ENCODE data around the gene RGS19.

RGS19 gene

DNA sequence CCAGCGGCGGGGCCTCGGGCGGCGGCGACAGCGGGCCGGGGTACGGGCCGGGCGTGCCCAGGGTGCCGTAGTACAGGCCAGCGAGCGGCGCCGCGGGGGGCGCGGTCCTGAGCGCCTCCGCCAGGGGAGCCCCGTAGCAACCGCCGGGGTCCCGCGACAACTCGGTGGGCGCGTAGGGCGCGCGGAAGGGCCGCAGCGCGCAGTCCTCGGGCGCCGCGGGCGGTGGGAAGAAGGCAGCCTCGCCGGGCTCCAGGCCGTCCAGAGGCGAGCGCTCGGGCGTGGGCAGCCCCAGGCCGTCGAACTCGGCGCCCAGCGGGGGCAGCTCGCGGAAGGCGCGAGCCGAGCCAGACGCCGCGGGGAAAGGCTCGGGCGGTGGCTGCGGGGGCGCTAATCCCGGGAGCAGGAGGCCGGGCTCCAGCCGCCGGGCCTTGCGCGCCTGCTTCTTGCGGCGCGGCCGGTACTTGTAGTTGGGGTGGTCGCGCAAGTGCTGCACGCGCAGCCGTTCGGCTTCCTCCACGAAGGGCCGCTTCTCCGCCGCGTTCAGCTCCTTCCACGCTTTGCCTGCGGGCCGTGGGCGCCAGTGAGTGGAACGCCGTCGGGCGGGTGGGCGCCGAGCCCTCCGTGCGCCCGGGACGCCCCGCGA lies 30.8 kb downstream of the RGS19 start:
- no peak for DNase-seq (ENCODE audit: low spot score)

DNA sequence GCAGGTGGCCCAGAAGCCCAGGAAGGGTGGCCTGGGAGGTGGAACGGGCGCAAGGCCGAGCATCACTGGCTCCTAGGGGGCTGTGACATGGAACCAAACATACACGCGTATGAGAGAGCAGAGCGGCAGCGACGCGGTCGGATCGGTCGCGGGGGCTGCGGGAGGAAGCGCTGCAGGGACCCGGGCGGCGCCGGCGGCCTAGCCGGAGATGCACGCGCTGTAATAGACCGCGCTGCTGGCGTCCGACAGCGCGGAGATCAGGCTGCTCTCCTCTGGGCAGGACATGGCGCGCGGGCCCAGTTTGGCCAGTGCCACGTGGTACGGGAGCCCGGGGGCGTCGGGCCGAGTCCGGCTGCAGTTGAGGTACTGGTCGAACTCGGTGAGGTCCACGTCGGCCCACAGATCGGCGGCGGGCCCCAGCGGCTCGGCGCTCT lies 31.3 kb downstream of the RGS19 start:
- no peak for DNase-seq (ENCODE audit: low spot score)

DNA sequence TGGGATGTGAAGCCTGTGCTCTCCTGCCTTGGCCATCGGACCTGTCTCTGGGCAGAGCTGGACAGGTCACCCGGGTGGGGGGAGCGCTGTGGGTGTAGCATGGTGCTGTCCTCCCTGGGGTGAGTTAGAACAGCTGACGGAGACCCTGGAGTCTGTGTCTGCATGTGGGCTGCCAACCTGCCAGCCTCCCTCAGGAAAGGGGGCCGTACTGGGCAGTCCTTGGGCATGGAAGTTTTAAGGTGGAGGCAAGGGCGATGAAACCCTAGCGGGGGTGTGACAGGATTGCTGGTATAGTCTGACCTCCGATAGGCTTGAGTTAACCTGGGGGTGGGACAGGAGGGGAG lies 32.3 kb downstream of the RGS19 start:
- DNase-seq (ENCODE audit: low spot score): no peak

DNA sequence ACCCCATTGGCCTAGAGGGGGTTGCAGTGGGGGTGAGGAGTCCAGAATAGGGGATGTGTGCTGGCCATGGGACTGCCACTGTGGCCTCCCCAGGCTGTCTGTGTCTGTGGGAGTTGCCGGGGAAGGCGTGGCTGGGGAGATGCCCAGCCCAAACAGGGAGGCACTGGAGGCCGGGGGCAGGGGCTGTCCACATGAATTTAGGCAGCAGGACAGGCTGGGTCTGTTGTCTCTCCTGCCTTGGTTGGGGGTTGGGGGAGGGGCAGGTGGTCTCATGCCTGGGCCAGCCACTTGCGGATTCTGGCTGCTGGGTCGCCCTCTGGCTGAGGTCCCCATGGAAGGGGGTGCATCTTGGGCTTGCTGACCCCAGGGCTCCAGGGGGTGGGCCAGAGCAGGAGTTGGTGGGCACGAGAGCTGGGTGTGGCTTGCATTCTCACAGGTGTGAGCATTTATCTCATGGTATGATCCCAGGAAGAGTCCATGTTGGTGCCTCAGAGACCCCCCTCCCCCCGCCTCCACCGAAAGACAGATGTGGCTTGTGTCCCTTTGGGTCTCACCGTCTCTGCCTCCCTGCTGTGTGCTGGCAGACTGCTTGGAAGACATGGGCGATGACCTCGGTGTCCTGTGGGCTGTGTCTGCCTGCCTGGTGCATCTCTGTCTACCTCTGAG lies 33.8 kb downstream of the RGS19 start:
- no peak for DNase-seq (ENCODE audit: low spot score)

DNA sequence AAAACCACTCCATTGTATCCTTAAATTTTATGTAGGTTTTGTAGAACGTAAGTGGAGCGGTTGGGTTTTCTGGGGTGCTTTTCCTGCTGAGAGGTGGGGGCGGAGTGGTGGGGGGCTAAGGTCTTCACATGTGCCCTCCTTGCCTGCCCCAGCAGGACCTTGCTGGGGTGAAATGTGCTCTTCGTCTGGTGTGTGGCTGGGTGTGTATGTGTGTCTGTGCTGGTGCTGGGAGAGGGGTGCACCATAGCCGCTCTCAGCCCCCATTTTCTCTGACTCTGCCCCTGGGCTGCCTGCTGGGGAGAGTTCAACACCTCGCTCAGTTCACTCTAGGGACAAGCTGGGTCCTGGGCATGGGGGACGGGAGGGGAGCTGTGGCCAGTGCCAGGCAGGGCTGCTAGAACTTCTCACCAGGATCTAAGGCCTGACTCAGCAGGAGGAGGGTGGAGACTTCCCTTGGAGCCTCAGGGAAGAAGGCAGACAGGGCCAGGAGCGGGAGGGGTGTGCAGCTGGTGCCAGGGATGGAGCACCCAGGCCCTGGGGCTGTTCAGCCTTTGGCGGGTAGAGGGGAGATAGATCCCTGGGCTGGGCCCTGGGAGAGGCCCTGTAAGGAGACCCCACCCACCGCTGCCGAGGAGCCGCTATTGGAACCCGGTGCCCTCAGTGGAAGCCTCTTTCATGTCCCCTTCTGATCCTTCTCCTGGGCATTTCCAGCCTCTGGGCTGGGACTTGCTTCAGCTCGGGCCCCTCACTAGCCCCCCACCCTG lies 34.7 kb downstream of the RGS19 start:
- DNase-seq (ENCODE audit: low spot score): no peak

DNA sequence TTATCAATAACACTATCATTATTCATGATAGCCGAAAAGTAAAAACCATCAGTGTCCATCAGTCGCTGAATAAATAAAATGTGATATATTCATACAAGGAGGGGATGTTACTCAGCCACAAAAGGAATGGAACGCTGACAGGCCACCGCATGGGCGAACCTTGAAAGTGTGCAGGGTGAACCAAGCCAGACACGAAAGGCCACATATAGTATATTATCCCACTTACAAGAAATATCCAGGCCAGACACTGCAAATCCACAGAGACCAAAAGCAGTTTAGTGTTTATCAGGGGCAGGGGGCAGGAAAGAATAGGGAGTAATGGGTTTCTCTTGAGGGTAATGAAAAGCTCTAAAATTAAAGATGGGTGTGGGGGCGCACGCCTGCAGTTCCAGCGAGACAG lies 35.5 kb downstream of the RGS19 start:
- no peak for DNase-seq (ENCODE audit: low spot score)

DNA sequence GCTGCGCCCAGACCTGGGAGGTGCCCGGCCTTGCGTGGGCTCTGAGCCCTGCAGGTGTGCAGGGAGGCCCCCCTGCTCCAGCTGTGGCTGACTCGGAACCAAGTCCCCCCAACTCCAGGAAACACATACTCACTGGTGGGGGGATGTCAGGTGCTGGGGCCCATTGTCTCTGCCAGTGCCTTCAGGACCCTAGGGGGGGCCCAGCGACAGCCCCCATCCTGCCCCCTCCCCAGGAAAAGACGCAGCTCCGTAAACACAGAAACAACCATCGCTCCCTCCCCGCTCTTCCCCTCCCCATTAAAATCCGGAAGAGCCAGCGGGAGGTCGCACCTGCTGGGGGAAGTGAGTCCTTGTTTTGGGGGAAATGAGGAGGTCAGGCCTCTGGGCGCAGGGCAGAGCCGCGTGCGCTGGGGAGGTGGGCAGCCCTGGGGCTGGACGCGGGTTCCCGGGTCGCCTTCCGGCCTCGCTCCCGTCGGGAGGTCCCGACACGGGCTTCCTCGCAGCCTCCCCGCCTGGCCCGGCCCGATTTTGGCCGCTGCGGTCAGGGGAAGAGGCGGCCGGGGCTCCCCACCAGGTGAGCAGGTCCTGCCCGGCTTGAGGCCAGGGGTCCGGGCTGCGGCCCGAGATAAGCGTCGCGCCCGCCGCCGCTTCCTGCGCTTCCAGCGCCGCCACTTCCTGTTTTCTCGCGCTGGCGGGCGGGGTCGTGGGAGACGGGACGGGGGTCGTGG lies 37.1 kb downstream of the RGS19 start:
- DNase-seq (ENCODE audit: low spot score): no peak

DNA sequence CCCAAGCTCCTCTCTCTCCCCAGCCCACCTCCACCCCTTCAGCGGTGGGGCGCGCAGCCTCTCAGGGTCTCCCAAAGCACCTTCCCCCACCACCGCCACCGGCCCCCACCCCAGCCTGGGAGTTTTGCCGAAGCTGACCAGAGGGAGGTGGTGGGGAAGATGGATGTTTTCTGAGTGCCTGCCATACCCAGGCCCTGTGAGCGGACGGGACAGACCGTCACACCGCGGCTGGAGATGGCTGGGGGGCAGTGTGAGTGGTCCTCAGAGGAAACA lies 37.6 kb downstream of the RGS19 start:
- DNase-seq (ENCODE audit: low spot score): no peak

DNA sequence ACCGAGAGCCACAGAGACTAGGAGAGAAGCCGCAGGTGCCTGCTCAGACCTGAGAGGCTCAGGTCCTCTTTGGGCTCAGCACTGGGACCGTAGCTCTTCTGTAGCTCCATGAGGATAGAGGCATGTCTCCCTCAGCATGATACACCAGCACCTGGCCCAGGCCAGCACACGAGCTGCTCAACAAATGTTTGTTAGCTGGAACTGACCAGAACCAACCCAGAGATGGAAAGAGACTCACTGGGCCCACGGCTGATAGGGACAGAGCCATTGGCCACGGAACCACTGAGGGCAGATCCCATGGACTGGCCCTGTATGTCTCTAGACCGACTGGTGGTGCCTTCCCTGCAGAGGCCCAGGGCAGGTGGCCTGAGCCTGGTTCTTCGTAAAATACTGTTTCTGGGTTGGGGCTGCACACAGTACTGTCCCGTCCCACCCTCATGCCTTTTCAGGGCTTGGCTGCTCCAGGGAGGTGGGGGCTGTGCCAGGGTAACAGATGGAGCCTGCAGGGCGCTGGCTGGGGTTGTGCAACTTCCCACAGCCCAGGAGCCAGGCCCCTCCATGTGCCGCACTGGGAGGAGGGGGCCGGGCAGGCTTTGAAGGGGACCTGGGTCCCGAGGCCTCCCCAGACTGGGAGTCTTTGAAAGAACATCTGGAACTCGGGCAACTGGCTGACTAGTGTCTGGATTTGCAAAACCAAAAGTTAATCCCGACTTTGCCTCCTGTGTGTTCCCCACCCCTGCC lies 38.1 kb downstream of the RGS19 start:
- no peak for DNase-seq (ENCODE audit: low spot score)

DNA sequence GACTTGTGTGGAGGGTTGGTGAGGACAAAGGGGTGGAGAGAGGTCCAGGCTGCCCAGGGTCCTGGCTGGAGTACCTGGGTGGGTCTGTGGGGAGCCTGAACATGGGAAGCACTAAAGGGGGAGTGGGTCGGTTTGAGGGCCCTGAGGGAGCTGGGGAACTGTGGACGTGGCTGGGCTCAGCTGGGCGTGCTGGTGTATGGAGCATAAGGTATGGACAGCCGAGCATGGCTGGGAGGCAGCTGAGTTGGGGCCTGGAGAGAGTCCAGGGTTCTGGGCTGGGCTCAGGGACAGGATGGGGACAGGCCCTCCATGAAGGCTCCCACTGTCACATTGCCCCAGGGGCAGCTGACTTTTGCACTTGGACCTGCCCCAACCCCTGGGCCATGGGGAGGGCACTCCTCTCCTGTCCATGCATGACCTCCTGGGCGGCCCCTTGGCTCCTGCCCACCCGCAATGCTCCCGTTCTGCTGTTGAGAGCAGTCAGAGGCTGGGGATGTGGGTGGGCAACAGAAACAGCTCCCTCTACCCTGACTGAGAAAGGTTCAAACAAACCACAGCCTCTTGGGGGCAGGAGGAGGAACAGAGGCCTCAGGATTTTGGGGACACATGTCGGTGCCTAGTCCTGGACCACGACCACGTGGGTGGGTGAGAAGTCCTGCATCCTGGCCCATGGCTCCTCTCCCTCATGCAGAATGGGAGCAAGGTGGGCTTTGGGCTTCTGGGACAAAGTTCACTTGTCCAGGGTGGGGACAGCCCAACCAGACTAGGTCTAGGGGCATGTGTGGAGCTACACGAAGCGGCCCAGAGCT lies 38.9 kb downstream of the RGS19 start:
- no peak for DNase-seq (ENCODE audit: low spot score)

DNA sequence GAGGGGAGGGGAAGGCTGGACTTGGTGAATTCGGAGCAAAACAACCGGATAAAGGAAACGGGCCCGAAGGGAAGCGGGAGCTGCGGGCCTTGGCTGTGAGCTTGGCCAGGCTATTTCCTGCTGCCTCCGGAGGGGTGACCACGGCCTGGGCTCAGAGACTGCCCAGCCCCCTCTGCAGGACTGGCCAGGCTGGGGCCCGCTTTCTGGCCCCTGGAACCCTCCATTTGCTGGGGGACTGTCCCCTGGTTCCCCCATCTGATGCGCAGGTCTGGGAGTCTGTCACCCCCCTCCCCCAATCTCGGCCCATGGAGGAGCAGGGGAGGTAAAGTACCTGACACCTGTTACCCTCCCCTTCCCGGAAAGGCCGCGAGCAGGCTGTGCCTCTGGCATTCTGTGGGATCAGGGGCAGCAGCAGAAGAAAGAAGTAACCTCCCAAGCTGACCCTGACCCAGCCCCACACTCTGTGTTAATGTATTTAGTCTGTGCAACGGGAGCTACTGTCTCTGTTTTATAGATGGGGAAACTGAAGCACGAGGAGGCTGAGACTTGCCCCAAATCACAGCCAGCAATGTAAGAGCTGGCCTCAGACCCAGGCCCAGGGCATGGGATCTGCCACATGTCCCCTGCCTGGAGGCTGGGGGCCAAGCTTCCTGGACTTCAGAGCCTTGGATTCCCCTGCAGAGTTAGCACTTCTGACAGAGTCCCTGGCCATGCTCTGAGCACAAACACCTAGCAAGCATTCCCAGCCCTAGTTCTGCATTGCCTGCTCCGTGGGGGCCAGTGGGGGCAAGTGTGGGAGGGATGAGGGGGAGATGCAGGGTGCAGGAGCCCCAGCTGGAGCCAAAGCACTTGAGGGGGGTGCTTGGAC lies 39.8 kb downstream of the RGS19 start:
- DNase-seq (ENCODE audit: low spot score): no peak

DNA sequence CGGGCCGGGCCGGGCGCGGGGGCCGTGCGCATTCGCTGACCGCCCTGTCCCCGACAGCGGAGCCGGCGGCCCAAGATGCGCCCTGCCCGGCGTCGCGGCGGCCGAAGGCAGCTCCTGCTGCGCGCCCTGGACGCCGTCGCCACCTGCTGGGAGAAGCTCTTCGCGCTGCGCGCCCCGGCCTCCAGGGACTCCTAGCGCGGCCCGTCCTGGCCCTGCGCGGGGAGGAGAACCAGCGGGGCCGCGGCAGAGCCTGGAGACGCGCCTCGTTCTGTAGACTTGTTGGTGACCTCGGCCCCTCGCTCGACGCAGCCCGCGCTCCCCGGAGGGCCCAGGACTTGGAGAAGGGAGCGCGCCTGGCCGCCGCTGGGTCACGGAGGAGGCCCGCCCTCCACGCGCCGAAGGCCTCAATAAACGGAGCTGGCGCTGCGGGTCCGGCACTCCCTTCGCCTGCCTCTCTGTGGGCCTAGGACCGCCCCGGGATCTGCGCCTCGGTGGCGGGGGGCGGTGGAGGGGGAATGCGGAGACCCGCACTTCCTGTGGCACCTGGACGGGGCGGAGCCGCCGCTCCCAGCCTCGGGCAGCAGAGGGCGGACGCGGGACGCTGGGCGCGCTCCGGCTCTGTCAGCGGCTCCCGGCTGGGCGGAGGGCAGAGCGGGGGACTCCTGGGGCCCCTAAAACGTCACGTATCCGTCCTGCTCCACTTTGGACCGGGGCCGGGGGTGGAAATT lies 40.6 kb downstream of the RGS19 start:
- peak; percentile 30 for DNase-seq (ENCODE audit: low spot score)

DNA sequence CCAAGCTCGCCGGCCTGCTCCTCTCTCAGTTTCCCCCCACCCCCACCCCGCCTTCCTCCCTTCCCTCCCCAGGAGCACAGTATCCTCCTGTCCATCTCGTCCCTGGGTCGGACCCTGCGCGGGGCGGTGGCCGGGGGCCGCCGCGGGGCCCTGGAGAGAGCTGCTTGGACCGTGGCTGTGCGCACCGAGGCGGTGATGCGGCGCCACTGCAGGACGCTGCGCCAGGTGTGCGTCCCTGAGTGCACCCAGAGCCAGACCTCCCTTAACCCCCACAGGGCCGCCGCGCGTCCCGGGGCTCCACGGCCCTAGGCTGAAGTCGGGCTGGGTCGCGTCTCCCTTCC lies 41.1 kb downstream of the RGS19 start:
- no peak for DNase-seq (ENCODE audit: low spot score)

DNA sequence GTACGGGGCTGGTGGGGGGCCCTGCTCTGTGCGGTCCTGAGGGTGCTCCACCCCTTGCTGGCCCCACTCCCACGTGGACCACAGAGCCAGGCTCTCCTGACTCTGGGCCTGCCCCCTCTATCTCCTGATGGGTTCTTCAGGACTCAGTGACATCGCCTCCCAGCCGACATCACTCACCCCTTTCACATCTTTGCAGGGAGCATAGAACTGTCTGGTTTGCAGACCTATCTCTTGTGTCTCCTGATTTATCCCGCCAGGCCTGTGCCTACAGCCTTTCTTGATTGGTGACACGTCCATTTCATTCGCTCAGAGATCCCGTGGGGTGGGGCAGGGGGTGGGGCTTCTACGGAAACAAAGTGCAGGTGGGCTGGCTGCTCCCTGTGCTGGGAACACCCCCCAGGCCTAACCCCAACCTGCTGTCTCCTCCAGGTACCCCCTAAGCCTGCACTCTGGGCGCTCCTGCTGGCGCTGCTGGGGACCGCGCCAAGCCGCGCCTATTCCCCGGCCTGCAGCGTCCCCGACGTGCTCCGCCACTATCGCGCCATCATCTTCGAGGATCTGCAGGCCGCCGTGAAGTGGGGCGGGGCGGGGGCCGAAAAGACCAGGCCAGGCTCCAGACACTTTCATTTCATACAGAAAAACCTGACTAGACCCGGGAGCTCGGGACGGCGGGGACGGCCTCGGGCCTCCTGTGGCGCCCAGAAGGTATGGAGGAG lies 41.7 kb downstream of the RGS19 start:
- DNase-seq (ENCODE audit: low spot score): no peak

DNA sequence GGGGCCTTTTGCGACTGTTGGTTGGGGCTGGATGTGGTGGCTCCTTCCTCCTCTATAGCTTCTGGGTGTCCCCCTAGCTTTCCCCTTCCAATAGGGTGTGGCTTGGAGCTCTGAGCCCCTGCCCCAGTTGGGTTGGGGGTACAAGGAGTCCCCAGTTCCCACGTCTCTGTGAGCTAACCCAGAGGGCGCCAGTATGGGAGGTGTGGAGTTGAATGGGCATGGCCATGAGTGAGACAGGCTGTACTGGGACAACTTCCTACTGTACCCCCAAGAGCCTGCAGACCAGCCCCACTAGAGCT lies 42.2 kb downstream of the RGS19 start:
- DNase-seq (ENCODE audit: low spot score): no peak

DNA sequence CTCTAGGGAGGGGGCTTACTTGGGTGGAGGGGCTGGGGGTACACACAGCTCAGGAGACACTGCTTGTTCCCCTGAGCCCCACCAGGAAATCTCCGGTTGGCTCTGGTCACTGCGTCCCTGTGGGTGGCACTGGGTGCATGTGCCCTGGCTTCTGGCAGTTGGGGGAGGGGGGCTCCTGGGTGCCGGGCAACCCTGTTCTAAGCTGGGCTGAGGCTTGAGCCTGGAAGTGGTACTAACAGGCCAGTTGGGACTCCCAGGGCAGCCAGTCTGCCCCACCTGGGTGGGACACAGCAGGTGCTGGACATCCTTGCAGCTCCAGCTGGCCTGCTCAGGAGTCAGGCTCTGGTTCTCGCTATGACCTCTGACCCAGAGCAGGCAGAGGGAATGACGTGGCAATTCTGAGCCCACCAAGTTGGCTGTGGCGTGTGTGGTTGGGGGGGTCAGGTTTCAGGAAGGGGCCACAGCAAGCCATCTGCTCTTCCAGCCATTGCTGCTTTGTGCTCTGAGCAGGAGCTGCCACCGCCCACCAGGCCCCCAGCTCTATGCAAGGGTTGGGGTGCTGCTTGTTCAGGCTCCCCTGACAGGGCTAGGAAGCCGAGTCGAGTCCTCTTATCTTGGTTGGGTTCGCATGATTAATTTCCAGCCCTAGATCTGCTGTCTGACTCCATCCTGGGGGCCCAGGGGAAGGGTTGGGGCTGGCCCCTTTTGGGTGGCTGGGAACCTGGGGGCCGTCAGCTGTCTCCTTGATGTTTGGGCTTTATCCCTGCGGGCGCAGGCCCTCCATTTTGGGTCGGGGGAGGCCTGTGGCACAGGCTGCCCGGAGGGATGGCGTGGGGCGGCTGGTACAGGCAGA lies 42.7 kb downstream of the RGS19 start:
- DNase-seq (ENCODE audit: low spot score): no peak

DNA sequence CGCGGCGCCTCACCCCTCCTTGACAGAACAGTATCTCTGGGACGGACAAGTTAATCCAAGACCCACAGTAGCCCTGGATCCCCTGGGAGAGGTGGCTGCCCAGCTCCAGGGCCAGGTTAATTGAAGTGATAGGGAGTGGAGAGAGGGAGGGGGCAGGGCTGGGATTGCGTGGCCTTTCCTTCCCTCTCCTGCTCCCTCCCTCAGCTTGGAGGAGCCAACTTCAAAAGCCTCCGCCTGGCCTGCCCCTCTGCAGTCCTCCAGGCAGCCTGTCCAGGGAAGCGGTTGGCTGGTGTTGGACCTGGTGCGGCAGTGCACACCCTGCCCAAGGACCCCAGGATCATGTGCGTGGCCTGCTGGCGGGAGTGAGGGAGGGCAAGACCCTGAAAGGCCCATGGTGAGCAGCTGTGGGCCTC lies 43.4 kb downstream of the RGS19 start, which contains the start of gene C20orf204:
C20orf204 (plus strand) TSS at position 250 of the 413 bp plus-strand sequence; CDS start at position 392, 142 bp downstream.
- no peak for DNase-seq (ENCODE audit: low spot score)

Data from Ammon's horn (tissue), 1 donor.